ENCODE measurements around the gene VKORC1L1. TPM values are rescaled to one million over a fixed set of nuclear protein-coding genes. Genes with fewer than 3 reads are reported as not detected.
"Not testable (repeated sequence)": the region's sequence is repeated elsewhere in the genome, so short reads cannot be mapped to it uniquely, and the experiment has no call there.

The VKORC1L1 gene
- total RNA-seq, 1 experiment from 2014 or later: 31.7 TPM

DNA sequence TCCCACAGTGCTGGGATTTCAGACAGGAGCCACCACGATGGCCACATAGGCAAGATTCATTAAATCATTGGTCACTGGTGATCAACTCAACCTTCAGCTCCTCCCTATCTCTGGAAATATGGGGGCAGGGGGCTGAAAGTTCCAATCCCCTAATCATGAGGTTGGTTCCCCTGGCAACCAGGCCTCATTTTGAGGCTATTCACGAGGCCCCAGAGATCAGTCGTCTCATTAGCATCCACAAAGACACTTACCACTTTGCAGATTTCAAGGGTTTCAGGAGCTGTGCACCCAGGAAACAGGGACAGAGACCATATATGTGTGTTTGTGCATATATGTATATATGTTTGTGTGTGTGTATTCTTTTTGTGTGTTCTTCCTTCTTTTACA lies 116.8 kb downstream of the VKORC1L1 start:
- no peak overlapping the region for H3K4me2 ChIP-seq
- no peak for DNase-seq
- H3K4me3 ChIP-seq: no peak overlapping the region
- no TSS peak for BruUV-seq (replicated peaks)
- no peaks in the 10 kb centered on the region for H3K36me3 ChIP-seq (ENCODE audit: low read depth)
- H3K27me3 ChIP-seq (ENCODE audit: insufficient read depth, low read depth): no peaks in the 10 kb centered on the region
- ChIA-PET POLR2A (ENCODE audit: unreplicated experiment) (interaction anchor here (0.6 kb wide), 1 partner anchor 36 kb away, joined by 4 read pairs; no protein-coding TSS in a partner anchor), CTCF (no interaction called here)
- no peaks in the 10 kb centered on the region for H3K79me2 ChIP-seq (ENCODE audit: low read depth)
- H4K20me1 ChIP-seq (ENCODE audit: insufficient read depth): no peaks in the 10 kb centered on the region
- H3K27ac ChIP-seq: no peak overlapping the region
- intact Hi-C loops (cut with micrococcal nuclease; ENCODE audit: unreplicated experiment): no loop called here
- H3K4me1 ChIP-seq (replicated peaks; ENCODE audit: insufficient read depth): peaks cover 4% of the 10 kb centered on the region; the same call in 1 of the 2 replicates
- TF ChIP-seq EZH2 (IDR thresholded peaks at IDR 0.05; ENCODE audit: low read depth): no peak
- TF ChIP-seq, protein P1, sequence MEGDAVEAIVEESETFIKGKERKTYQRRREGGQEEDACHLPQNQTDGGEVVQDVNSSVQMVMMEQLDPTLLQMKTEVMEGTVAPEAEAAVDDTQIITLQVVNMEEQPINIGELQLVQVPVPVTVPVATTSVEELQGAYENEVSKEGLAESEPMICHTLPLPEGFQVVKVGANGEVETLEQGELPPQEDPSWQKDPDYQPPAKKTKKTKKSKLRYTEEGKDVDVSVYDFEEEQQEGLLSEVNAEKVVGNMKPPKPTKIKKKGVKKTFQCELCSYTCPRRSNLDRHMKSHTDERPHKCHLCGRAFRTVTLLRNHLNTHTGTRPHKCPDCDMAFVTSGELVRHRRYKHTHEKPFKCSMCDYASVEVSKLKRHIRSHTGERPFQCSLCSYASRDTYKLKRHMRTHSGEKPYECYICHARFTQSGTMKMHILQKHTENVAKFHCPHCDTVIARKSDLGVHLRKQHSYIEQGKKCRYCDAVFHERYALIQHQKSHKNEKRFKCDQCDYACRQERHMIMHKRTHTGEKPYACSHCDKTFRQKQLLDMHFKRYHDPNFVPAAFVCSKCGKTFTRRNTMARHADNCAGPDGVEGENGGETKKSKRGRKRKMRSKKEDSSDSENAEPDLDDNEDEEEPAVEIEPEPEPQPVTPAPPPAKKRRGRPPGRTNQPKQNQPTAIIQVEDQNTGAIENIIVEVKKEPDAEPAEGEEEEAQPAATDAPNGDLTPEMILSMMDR (conservative IDR thresholded peaks at IDR 0.05): no peak
- H3K9me2 ChIP-seq (ENCODE audit: insufficient read depth): no peaks in the 10 kb centered on the region
- H3K9me3 ChIP-seq (ENCODE audit: insufficient read depth, low read depth): no peaks in the 10 kb centered on the region
- no peaks in the 10 kb centered on the region; the same call in 1 of the 2 replicates for H3F3A ChIP-seq (ENCODE audit: insufficient read depth, low read depth)
- H2AFZ ChIP-seq: no peak overlapping the region

DNA sequence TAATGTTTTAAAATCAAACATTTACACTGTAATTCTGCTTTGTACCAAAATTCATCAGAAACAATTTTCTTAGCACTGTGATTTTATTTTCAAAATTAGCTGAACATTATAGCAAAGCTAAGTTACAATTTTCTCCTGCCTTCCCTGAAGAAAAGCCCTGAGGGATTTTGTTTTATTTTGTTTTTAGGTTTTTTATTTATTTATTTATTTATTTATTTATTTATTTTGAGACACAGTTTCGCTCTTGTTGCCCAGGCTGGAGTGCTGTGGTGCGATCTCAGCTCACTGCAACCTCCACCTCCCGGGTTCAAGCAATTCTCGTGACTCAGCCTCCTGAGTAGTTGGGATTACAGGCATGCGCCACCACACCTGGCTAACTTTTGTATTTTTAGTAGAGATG lies 119.0 kb downstream of the VKORC1L1 start:
- intact Hi-C loops (cut with micrococcal nuclease; ENCODE audit: unreplicated experiment); H3K79me2 ChIP-seq (ENCODE audit: low read depth); H3K27me3 ChIP-seq (ENCODE audit: insufficient read depth, low read depth); H3K4me2 ChIP-seq; H3F3A ChIP-seq (ENCODE audit: insufficient read depth, low read depth); BruUV-seq (replicated peaks); H2AFZ ChIP-seq; POLR2A ChIA-PET (ENCODE audit: unreplicated experiment); H3K9me3 ChIP-seq (ENCODE audit: insufficient read depth, low read depth); CTCF ChIA-PET; H3K4me3 ChIP-seq; DNase-seq; H4K20me1 ChIP-seq (ENCODE audit: insufficient read depth); H3K27ac ChIP-seq; H3K4me1 ChIP-seq (replicated peaks; ENCODE audit: insufficient read depth); H3K9me2 ChIP-seq (ENCODE audit: insufficient read depth); H3K36me3 ChIP-seq (ENCODE audit: low read depth): not testable (repeated sequence)

- Histone ChIP-seq H3K27ac (no peak overlapping the region), H3K4me2 (no peak overlapping the region), H4K20me1 (ENCODE audit: insufficient read depth) (no peaks in the 10 kb centered on the region), H3F3A (ENCODE audit: insufficient read depth, low read depth) (no peaks in the 10 kb centered on the region), H3K4me3 (no peak overlapping the region), H3K9me3 (ENCODE audit: insufficient read depth, low read depth) (no peaks in the 10 kb centered on the region), H3K9me2 (ENCODE audit: insufficient read depth) (no peaks in the 10 kb centered on the region), H3K79me2 (ENCODE audit: low read depth) (no peaks in the 10 kb centered on the region), H3K4me1 (replicated peaks; ENCODE audit: insufficient read depth) (no peaks in the 10 kb centered on the region), H2AFZ (no peak overlapping the region), H3K27me3 (ENCODE audit: insufficient read depth, low read depth) (no peaks in the 10 kb centered on the region), H3K36me3 (ENCODE audit: low read depth) (no peaks in the 10 kb centered on the region)
- ChIA-PET CTCF (no interaction called here), POLR2A (ENCODE audit: unreplicated experiment) (no interaction called here)
- TF ChIP-seq, protein P1 (conservative IDR thresholded peaks at IDR 0.05): no peak
- TF ChIP-seq EZH2 (IDR thresholded peaks at IDR 0.05; ENCODE audit: low read depth): no peak
- DNase-seq: no peak
- BruUV-seq (replicated peaks): no TSS peak
- intact Hi-C loops (cut with micrococcal nuclease; ENCODE audit: unreplicated experiment): no loop called here
Observed at GRCh38 chr7:65992526-65992925, 119.7 kb downstream of the VKORC1L1 start.

GRCh38 chr7:65994984-65995383 lies 122.1 kb downstream of the VKORC1L1 start:
- POLR2A ChIA-PET (ENCODE audit: unreplicated experiment); H3K79me2 ChIP-seq (ENCODE audit: low read depth); H2AFZ ChIP-seq; H4K20me1 ChIP-seq (ENCODE audit: insufficient read depth); H3K27ac ChIP-seq; H3K9me3 ChIP-seq (ENCODE audit: insufficient read depth, low read depth); H3K4me1 ChIP-seq (replicated peaks; ENCODE audit: insufficient read depth); DNase-seq; H3K9me2 ChIP-seq (ENCODE audit: insufficient read depth); H3K27me3 ChIP-seq (ENCODE audit: insufficient read depth, low read depth); BruUV-seq (replicated peaks); H3K4me2 ChIP-seq; H3K4me3 ChIP-seq; intact Hi-C loops (cut with micrococcal nuclease; ENCODE audit: unreplicated experiment); H3F3A ChIP-seq (ENCODE audit: insufficient read depth, low read depth); H3K36me3 ChIP-seq (ENCODE audit: low read depth): not testable (repeated sequence)
- CTCF ChIA-PET: interaction anchor here (0.6 kb wide), 1 partner anchor 45 kb away, joined by 3 read pairs; no protein-coding TSS in a partner anchor

DNA sequence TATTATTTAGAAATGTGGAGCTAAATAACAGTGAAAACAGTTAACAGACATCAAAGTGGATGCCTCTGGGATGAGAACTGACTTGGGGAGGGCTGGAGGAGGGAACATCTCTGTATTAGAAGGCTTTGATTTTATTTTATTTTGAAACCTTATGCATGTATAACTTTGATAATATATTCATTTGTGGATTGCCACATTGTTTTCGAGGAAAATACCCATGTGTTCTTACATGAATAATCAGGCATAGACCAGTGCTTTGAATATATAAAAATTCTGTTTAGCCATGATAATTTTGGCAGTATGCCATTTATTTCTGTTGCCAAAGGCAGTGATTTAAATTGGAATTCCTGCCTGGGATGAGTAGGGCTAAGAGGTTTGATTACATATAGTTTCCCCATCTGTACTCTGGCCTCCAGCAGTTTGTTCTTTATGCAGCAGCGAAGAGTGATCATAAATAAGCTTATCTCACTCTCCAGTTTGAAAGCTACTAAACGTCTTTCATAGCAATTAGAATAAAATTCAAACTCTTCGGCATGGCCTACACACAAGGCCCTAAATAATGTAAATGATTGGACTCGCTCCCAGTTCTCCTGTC lies 128.0 kb downstream of the VKORC1L1 start:
- H3K4me2 ChIP-seq; H2AFZ ChIP-seq; intact Hi-C loops (cut with micrococcal nuclease; ENCODE audit: unreplicated experiment); H3K9me2 ChIP-seq (ENCODE audit: insufficient read depth); H3K36me3 ChIP-seq (ENCODE audit: low read depth); H3K4me1 ChIP-seq (replicated peaks; ENCODE audit: insufficient read depth); BruUV-seq (replicated peaks); H3F3A ChIP-seq (ENCODE audit: insufficient read depth, low read depth); H3K27ac ChIP-seq; POLR2A ChIA-PET (ENCODE audit: unreplicated experiment); H4K20me1 ChIP-seq (ENCODE audit: insufficient read depth); H3K9me3 ChIP-seq (ENCODE audit: insufficient read depth, low read depth); H3K79me2 ChIP-seq (ENCODE audit: low read depth); DNase-seq; CTCF ChIA-PET; H3K27me3 ChIP-seq (ENCODE audit: insufficient read depth, low read depth); H3K4me3 ChIP-seq: not testable (repeated sequence)

GRCh38 chr7:66005115-66005671 lies 132.3 kb downstream of the VKORC1L1 start:
- H3K36me3 ChIP-seq (ENCODE audit: low read depth); intact Hi-C loops (cut with micrococcal nuclease; ENCODE audit: unreplicated experiment); H3K4me3 ChIP-seq; H3K9me3 ChIP-seq (ENCODE audit: insufficient read depth, low read depth); H3F3A ChIP-seq (ENCODE audit: insufficient read depth, low read depth); H3K27ac ChIP-seq; POLR2A ChIA-PET (ENCODE audit: unreplicated experiment); H3K4me2 ChIP-seq; H3K79me2 ChIP-seq (ENCODE audit: low read depth); H3K4me1 ChIP-seq (replicated peaks; ENCODE audit: insufficient read depth); H3K9me2 ChIP-seq (ENCODE audit: insufficient read depth); H4K20me1 ChIP-seq (ENCODE audit: insufficient read depth); H3K27me3 ChIP-seq (ENCODE audit: insufficient read depth, low read depth); DNase-seq; H2AFZ ChIP-seq; BruUV-seq (replicated peaks); CTCF ChIA-PET: not testable (repeated sequence)
